HFFc6 (cell line): ENCODE measurements around the gene OR51I2. TPM values are rescaled to one million over a fixed set of nuclear protein-coding genes. Genes with fewer than 3 reads are reported as not detected.

Experiments used
- DNase-seq: peaks from one replicate; pipeline ENCODE4 v3.0.0-alpha.2; 2018
- H3K27ac Mint-ChIP-seq: 2 replicates; pipeline ENCODE4 v1.8.0; 2020; ENCODE audit warnings: mild to moderate bottlenecking, mixed read lengths
- H3K27me3 Mint-ChIP-seq: 2 replicates; pipeline ENCODE4 v1.8.0; 2021; ENCODE audit warnings: mild to moderate bottlenecking, moderate library complexity, mixed read lengths; ENCODE audit not compliant: insufficient read depth
- H3K36me3 Mint-ChIP-seq: 2 replicates; pipeline ENCODE4 v1.8.0; 2021; ENCODE audit warnings: low read depth, mixed read lengths
- H3K4me1 Mint-ChIP-seq: 2 replicates; pipeline ENCODE4 v1.8.0; 2020; ENCODE audit warnings: low read depth, mixed read lengths
- H3K4me3 Mint-ChIP-seq: 2 replicates; pipeline ENCODE4 v1.8.0; 2020; ENCODE audit warnings: mild to moderate bottlenecking, moderate library complexity, mixed read lengths
- H3K9me3 Mint-ChIP-seq: 2 replicates; pipeline ENCODE4 v1.8.0; 2020; ENCODE audit warnings: mild to moderate bottlenecking, mixed read lengths
- total RNA-seq, 6 experiments: library from RNA; stranded (reverse); fragmentation: NEBNext Ultra II Directional; extraction: Animal tissue kit (Norgen Biotek cat#: 25700); gene quantifications; 2 replicates in 1 of 6; 3 replicates in 5 of 6; pipeline ENCODE4 v1.2.3, GENCODE V29; 2021
- TF ChIP-seq, protein P1 (sequence below): fragments of 200-600 bp; sonication (generic); IDR thresholded peaks from 2 replicates; pipeline ENCODE4 v1.5.0; 2021; ENCODE audit warnings: antibody characterized with exemption, mild to moderate bottlenecking

The OR51I2 gene
- total RNA-seq, 6 experiments from 2014 or later, result not detected

DNA sequence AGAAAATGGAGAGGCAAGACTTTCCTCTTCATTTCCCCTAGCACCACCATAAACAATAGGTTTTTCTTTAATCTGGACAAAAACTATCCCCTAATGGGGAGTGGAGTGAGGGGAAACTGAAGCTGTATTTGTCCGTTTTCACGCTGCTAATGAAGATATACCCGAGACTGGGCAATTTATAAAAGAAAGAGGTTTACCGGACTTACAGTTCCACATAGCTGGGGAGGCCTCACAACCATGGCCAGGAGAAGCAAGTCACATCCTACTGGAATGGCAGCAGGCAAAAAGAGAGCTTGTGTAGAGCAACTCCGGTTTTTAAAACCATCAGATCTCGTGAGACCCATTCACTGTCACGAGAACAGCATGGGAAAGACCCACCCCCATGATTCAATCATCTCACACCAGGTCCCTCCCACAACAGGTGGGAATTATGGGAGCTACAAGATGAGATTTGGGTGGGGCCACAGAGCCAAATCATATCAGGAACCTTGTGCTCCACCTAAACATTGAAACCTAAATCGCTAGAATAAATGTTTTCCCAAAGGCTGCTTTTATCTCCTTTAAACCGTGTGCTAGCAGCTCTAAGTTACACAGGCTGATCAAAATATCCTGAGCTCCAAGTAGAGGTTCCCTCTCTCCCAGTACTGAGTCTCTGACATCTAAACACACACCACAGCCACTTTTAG lies 56.4 kb downstream of the OR51I2 start:
- TF ChIP-seq, protein P1, sequence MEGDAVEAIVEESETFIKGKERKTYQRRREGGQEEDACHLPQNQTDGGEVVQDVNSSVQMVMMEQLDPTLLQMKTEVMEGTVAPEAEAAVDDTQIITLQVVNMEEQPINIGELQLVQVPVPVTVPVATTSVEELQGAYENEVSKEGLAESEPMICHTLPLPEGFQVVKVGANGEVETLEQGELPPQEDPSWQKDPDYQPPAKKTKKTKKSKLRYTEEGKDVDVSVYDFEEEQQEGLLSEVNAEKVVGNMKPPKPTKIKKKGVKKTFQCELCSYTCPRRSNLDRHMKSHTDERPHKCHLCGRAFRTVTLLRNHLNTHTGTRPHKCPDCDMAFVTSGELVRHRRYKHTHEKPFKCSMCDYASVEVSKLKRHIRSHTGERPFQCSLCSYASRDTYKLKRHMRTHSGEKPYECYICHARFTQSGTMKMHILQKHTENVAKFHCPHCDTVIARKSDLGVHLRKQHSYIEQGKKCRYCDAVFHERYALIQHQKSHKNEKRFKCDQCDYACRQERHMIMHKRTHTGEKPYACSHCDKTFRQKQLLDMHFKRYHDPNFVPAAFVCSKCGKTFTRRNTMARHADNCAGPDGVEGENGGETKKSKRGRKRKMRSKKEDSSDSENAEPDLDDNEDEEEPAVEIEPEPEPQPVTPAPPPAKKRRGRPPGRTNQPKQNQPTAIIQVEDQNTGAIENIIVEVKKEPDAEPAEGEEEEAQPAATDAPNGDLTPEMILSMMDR, result no peak
- Mint-ChIP-seq H3K9me3 (no peaks in the 10 kb centered on the region), H3K4me3 (no peak overlapping the region), H3K36me3 (no peaks in the 10 kb centered on the region), H3K27ac (no peak overlapping the region), H3K27me3 (no peaks in the 10 kb centered on the region; the same call in none of the 2 replicates), H3K4me1 (no peaks in the 10 kb centered on the region)
- no peak for DNase-seq

Other genes with a start within 250 kb of the OR51I2 start
- not detected for gene OR51V1, start 248.6 kb upstream of the OR51I2 start, total RNA-seq
- gene HBB, start 222.3 kb upstream of the OR51I2 start, total RNA-seq, result not detected
- not detected for gene HBD, start 214.8 kb upstream of the OR51I2 start, total RNA-seq
- not detected for gene HBG1, start 199.5 kb upstream of the OR51I2 start, total RNA-seq
- not detected for gene HBG2, start 194.5 kb upstream of the OR51I2 start, total RNA-seq
- not detected for gene HBE1, start 179.4 kb upstream of the OR51I2 start, total RNA-seq
- gene OR51B4, start 147.4 kb upstream of the OR51I2 start, total RNA-seq, result not detected
- gene OR51B2, start 125.0 kb upstream of the OR51I2 start, total RNA-seq, result not detected
- gene OR51B5, start 105.8 kb upstream of the OR51I2 start, total RNA-seq, result under 1 TPM in 4 of 6 experiments, not detected in 2; 0.30 to 0.53 (median 0.42) TPM
- not detected for gene OR51B6, start 97.8 kb upstream of the OR51I2 start, total RNA-seq
- under 1 TPM in 1 of 6 experiments, not detected in 5; 0.09 TPM for gene OR51M1, start 65.5 kb upstream of the OR51I2 start, total RNA-seq
- gene OR51Q1, start 27.2 kb upstream of the OR51I2 start, total RNA-seq, result not detected
- not detected for gene OR51I1, start 7.8 kb upstream of the OR51I2 start, total RNA-seq
- not detected for gene OR52D1, start 39.4 kb downstream of the OR51I2 start, total RNA-seq
- gene UBQLN3, start 60.6 kb downstream of the OR51I2 start, total RNA-seq, result not detected
- gene UBQLNL, start 67.4 kb downstream of the OR51I2 start, total RNA-seq, result under 1 TPM in 5 of 6 experiments, not detected in 1; 0.07 to 0.17 (median 0.11) TPM
- not detected for gene OR52H1, start 99.2 kb downstream of the OR51I2 start, total RNA-seq
- gene OR52B6, start 131.6 kb downstream of the OR51I2 start, total RNA-seq, result not detected
- 1 to 10 TPM; 4.0 to 9.0 (median 6.6) TPM for gene TRIM6, start 147.3 kb downstream of the OR51I2 start, total RNA-seq
- gene TRIM34, start 175.7 kb downstream of the OR51I2 start, total RNA-seq, result 1 to 10 TPM; 3.8 to 6.9 (median 4.9) TPM
- 10 to 100 TPM; 35.7 to 49.4 (median 43.5) TPM for gene TRIM5, start 235.8 kb downstream of the OR51I2 start, total RNA-seq
- gene TRIM22, start 240.5 kb downstream of the OR51I2 start, total RNA-seq, result 100 to 1,000 TPM in 5 of 6 experiments, 10 to 100 TPM in 1; 77.9 to 131 (median 118) TPM